Measurements from ENCODE around the gene PCDHGA5.
"Not testable (repeated sequence)": the region's sequence is repeated elsewhere in the genome, so short reads cannot be mapped to it uniquely, and the experiment has no call there.

The PCDHGA5 gene

DNA sequence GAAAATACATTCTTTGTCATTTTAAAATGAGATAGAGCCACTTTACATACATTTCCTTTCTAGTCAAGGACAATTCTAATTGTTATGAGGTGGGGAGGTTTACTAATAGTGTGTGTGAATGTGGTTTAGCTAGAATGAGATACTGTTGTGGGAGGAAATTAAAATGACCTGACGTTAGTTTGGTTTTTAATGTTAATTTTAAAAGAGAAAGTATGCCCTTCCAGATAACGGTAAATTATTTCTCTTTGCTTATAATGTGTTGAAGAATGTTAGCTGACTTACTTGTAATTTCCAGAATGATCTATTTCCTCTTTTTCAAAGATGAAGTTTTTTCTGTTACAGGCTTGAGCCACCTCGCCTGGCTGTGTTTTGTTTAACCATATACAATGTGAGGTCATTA is 41.7 kb upstream of the PCDHGA5 start:
- no peak overlapping the region for H2BK15ac ChIP-seq (replicated peaks; ENCODE audit: low read depth)
- 100% methylated on average over 2 of the region's 3 CpGs for WGBS (ENCODE audit: extremely low coverage, insufficient coverage, low lambda C conversion rate)
- no peak overlapping the region for H2BK5ac ChIP-seq (ENCODE audit: low read length)
- DNase-seq, result no peak
- H3K9ac ChIP-seq (ENCODE audit: low read length), result no peak overlapping the region
- no peak overlapping the region for H4K5ac ChIP-seq (ENCODE audit: low read length)
- no peak overlapping the region for H3K18ac ChIP-seq (ENCODE audit: low read length)
- H3K4ac ChIP-seq (ENCODE audit: low read depth, low read length), result no peak overlapping the region
- H3K79me2 ChIP-seq (ENCODE audit: control insufficient read depth, insufficient read depth, low read length), result peaks cover 19% of the 10 kb centered on the region
- no peaks in the 10 kb centered on the region for H3K27me3 ChIP-seq (ENCODE audit: insufficient read depth, low read length, poor library complexity)
- H3K4me3 ChIP-seq (ENCODE audit: low read length), result no peak overlapping the region
- no peak overlapping the region for H3K4me2 ChIP-seq (ENCODE audit: low read length)
- H3K23ac ChIP-seq (ENCODE audit: low read length), result no peak overlapping the region
- H3K27ac ChIP-seq (ENCODE audit: low read depth, low read length), result no peak overlapping the region
- H3K36me3 ChIP-seq (ENCODE audit: control insufficient read depth, insufficient read depth, low read length), result peaks cover 4% of the 10 kb centered on the region
- no peak overlapping the region for H2BK120ac ChIP-seq (ENCODE audit: low read depth, low read length)
- H2AK5ac ChIP-seq (ENCODE audit: low read length), result no peak overlapping the region
- H3K4me1 ChIP-seq (ENCODE audit: control insufficient read depth, low read depth, low read length), result no peaks in the 10 kb centered on the region
- H4K8ac ChIP-seq (ENCODE audit: low read depth, low read length), result no peak overlapping the region
- peaks cover 10% of the 10 kb centered on the region for H3K79me1 ChIP-seq (ENCODE audit: low read length)
- H3K56ac ChIP-seq (ENCODE audit: low read length), result no peak overlapping the region

- H3K56ac ChIP-seq (ENCODE audit: low read length), result peak overlapping the region; percentile 90
- no peaks in the 10 kb centered on the region for H3K4me1 ChIP-seq (ENCODE audit: control insufficient read depth, low read depth, low read length)
- DNase-seq, result peak; percentile 88
- WGBS (ENCODE audit: extremely low coverage, insufficient coverage, low lambda C conversion rate), result no CpG with 5 or more reads among the region's 27 CpGs
- H3K23ac ChIP-seq (ENCODE audit: low read length), result no peak overlapping the region
- no peak overlapping the region for H4K8ac ChIP-seq (ENCODE audit: low read depth, low read length)
- H2AK5ac ChIP-seq (ENCODE audit: low read length), result no peak overlapping the region
- H4K5ac ChIP-seq (ENCODE audit: low read length), result peak overlapping the region; percentile 50
- H3K27ac ChIP-seq (ENCODE audit: low read depth, low read length), result no peak overlapping the region
- no peak overlapping the region for H3K18ac ChIP-seq (ENCODE audit: low read length)
- peak overlapping the region; percentile 78 for H3K4me2 ChIP-seq (ENCODE audit: low read length)
- peak overlapping the region; percentile 71 for H3K9ac ChIP-seq (ENCODE audit: low read length)
- H3K79me1 ChIP-seq (ENCODE audit: low read length), result no peaks in the 10 kb centered on the region
- H2BK5ac ChIP-seq (ENCODE audit: low read length), result peak overlapping the region; percentile 55
- no peaks in the 10 kb centered on the region for H3K27me3 ChIP-seq (ENCODE audit: insufficient read depth, low read length, poor library complexity)
- no peak overlapping the region for H2BK15ac ChIP-seq (replicated peaks; ENCODE audit: low read depth)
- H3K79me2 ChIP-seq (ENCODE audit: control insufficient read depth, insufficient read depth, low read length), result no peaks in the 10 kb centered on the region
- no peak overlapping the region for H2BK120ac ChIP-seq (ENCODE audit: low read depth, low read length)
- peak overlapping the region; percentile 21 for H3K4me3 ChIP-seq (ENCODE audit: low read length)
- H3K36me3 ChIP-seq (ENCODE audit: control insufficient read depth, insufficient read depth, low read length), result no peaks in the 10 kb centered on the region
- H3K4ac ChIP-seq (ENCODE audit: low read depth, low read length), result no peak overlapping the region
Observed at GRCh38 chr5:141326088-141326854, 37.7 kb upstream of the PCDHGA5 start.

DNA sequence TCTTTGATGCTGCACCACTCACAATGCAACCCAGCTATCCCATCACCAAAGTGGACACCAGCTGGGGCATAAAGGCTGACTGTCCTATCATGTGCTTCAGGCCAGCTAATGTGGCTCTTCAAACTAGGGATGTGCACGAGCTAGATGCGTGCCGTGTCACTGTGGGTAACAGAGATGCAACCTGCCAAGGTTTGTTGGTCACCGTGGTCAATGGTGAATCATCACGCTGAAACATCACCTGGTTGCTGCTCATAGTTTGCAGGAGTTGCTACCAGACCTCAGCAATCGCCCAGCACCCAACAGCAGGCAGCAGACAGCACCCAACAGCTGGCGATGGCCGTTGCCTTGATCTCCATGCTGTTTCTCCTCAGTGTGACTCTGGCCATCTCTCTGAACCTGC is 35.7 kb upstream of the PCDHGA5 start:
- no CpG with 5 or more reads among the region's 8 CpGs for WGBS (ENCODE audit: extremely low coverage, insufficient coverage, low lambda C conversion rate)

DNA sequence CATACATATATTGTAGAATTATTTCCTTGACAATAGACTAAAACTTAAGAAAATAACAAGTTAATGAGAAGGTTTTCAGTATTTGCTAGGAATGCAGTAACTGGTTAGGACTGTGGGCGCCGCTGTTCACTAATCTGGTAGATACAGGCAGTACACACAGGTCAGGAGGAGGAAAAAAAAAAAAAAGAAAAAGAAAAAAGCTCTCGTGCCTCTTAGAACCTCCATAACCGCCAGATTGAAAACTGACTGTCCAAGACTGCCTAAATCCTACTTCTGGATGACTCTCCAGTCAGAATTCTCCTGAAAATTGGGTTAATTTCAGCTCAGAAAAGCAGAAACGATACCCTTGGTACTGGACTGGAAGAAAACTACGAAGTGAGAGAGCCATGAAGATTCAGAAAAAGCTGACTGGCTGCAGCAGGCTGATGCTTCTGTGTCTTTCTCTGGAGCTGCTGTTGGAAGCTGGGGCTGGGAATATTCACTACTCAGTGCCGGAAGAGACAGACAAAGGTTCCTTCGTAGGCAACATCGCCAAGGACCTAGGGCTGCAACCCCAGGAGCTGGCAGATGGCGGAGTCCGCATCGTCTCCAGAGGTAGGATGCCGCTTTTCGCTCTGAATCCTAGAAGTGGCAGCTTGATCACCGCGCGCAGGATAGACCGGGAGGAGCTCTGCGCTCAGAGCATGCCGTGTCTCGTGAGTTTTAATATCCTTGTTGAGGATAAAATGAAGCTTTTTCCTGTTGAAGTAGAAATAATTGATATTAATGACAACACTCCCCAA is 33.5 kb upstream of the PCDHGA5 start, which contains the start of gene PCDHGA1:
Gene PCDHGA1 (plus strand): TSS at position 216 of the 782 bp plus-strand sequence.
- Histone ChIP-seq H4K5ac (ENCODE audit: low read length) (no peak within 1 kb of the TSS), H3K79me1 (ENCODE audit: low read length) (no peaks in the 10 kb centered on the region)
- peak; percentile 26 for DNase-seq

More for the DNA sequence above, 35.7 kb upstream of the PCDHGA5 start:
- Histone ChIP-seq H3K27me3 (ENCODE audit: insufficient read depth, low read length, poor library complexity) (no peaks in the 10 kb centered on the region), H3K4ac (ENCODE audit: low read depth, low read length) (no peak overlapping the region), H2AK5ac (ENCODE audit: low read length) (no peak overlapping the region), H2BK15ac (replicated peaks; ENCODE audit: low read depth) (no peak overlapping the region), H4K8ac (ENCODE audit: low read depth, low read length) (no peak overlapping the region), H3K18ac (ENCODE audit: low read length) (no peak overlapping the region), H3K4me1 (ENCODE audit: control insufficient read depth, low read depth, low read length) (no peaks in the 10 kb centered on the region), H3K79me1 (ENCODE audit: low read length) (no peaks in the 10 kb centered on the region), H3K4me3 (ENCODE audit: low read length) (no peak overlapping the region), H3K4me2 (ENCODE audit: low read length) (no peak overlapping the region), H3K79me2 (ENCODE audit: control insufficient read depth, insufficient read depth, low read length) (no peaks in the 10 kb centered on the region), H3K23ac (ENCODE audit: low read length) (no peak overlapping the region), H3K27ac (ENCODE audit: low read depth, low read length) (no peak overlapping the region), H3K9ac (ENCODE audit: low read length) (no peak overlapping the region), H2BK120ac (ENCODE audit: low read depth, low read length) (no peak overlapping the region), H3K56ac (ENCODE audit: low read length) (no peak overlapping the region), H4K5ac (ENCODE audit: low read length) (no peak overlapping the region), H2BK5ac (ENCODE audit: low read length) (no peak overlapping the region), H3K36me3 (ENCODE audit: control insufficient read depth, insufficient read depth, low read length) (no peaks in the 10 kb centered on the region)
- DNase-seq, result no peak

DNA sequence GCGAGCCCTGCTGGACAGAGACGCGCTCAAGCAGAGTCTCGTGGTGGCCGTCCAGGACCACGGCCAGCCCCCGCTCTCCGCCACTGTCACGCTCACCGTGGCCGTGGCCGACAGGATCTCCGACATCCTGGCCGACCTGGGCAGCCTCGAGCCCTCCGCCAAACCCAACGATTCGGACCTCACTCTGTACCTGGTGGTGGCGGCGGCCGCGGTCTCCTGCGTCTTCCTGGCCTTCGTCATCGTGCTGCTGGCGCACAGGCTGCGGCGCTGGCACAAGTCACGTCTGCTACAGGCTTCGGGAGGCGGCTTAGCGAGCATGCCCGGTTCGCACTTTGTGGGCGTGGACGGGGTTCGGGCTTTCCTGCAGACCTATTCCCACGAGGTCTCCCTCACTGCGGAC is 31.4 kb upstream of the PCDHGA5 start:
- not testable (repeated sequence) for DNase-seq; H3K27me3 ChIP-seq (ENCODE audit: insufficient read depth, low read length, poor library complexity); H4K8ac ChIP-seq (ENCODE audit: low read depth, low read length); H3K4me3 ChIP-seq (ENCODE audit: low read length); H3K4me2 ChIP-seq (ENCODE audit: low read length); H3K56ac ChIP-seq (ENCODE audit: low read length); H2BK120ac ChIP-seq (ENCODE audit: low read depth, low read length); H2AK5ac ChIP-seq (ENCODE audit: low read length); H4K5ac ChIP-seq (ENCODE audit: low read length); H3K27ac ChIP-seq (ENCODE audit: low read depth, low read length); H2BK15ac ChIP-seq (replicated peaks; ENCODE audit: low read depth); H3K23ac ChIP-seq (ENCODE audit: low read length); H3K36me3 ChIP-seq (ENCODE audit: control insufficient read depth, insufficient read depth, low read length); H3K4me1 ChIP-seq (ENCODE audit: control insufficient read depth, low read depth, low read length); H2BK5ac ChIP-seq (ENCODE audit: low read length); H3K4ac ChIP-seq (ENCODE audit: low read depth, low read length); H3K79me2 ChIP-seq (ENCODE audit: control insufficient read depth, insufficient read depth, low read length); H3K9ac ChIP-seq (ENCODE audit: low read length); H3K79me1 ChIP-seq (ENCODE audit: low read length); H3K18ac ChIP-seq (ENCODE audit: low read length)
- no CpG with 5 or more reads among the region's 39 CpGs for WGBS (ENCODE audit: extremely low coverage, insufficient coverage, low lambda C conversion rate)

More for the DNA sequence above, 33.5 kb upstream of the PCDHGA5 start, which contains the start of gene PCDHGA1:
- no peak within 1 kb of the TSS for H3K56ac ChIP-seq (ENCODE audit: low read length)
- H3K79me2 ChIP-seq (ENCODE audit: control insufficient read depth, insufficient read depth, low read length), result no peaks in the 10 kb centered on the region
- H2BK15ac ChIP-seq (replicated peaks; ENCODE audit: low read depth), result no peak within 1 kb of the TSS
- H2AK5ac ChIP-seq (ENCODE audit: low read length), result no peak within 1 kb of the TSS
- H2BK120ac ChIP-seq (ENCODE audit: low read depth, low read length), result no peak within 1 kb of the TSS
- no peaks in the 10 kb centered on the region for H3K27me3 ChIP-seq (ENCODE audit: insufficient read depth, low read length, poor library complexity)
- H3K4me3 ChIP-seq (ENCODE audit: low read length), result no peak within 1 kb of the TSS
- H3K4ac ChIP-seq (ENCODE audit: low read depth, low read length), result no peak within 1 kb of the TSS
- no peak within 1 kb of the TSS for H4K8ac ChIP-seq (ENCODE audit: low read depth, low read length)
- no CpG with 5 or more reads among the region's 21 CpGs for WGBS (ENCODE audit: extremely low coverage, insufficient coverage, low lambda C conversion rate)
- H3K27ac ChIP-seq (ENCODE audit: low read depth, low read length), result no peak within 1 kb of the TSS
- H3K18ac ChIP-seq (ENCODE audit: low read length), result no peak within 1 kb of the TSS
- no peaks in the 10 kb centered on the region for H3K4me1 ChIP-seq (ENCODE audit: control insufficient read depth, low read depth, low read length)
- no peaks in the 10 kb centered on the region for H3K36me3 ChIP-seq (ENCODE audit: control insufficient read depth, insufficient read depth, low read length)
- no peak within 1 kb of the TSS for H2BK5ac ChIP-seq (ENCODE audit: low read length)
- no peak within 1 kb of the TSS for H3K9ac ChIP-seq (ENCODE audit: low read length)
- H3K23ac ChIP-seq (ENCODE audit: low read length), result no peak within 1 kb of the TSS
- no peak within 1 kb of the TSS for H3K4me2 ChIP-seq (ENCODE audit: low read length)
